ENCODE results near the gene E2F6.

The E2F6 gene, protein sequence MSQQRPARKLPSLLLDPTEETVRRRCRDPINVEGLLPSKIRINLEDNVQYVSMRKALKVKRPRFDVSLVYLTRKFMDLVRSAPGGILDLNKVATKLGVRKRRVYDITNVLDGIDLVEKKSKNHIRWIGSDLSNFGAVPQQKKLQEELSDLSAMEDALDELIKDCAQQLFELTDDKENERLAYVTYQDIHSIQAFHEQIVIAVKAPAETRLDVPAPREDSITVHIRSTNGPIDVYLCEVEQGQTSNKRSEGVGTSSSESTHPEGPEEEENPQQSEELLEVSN

DNA sequence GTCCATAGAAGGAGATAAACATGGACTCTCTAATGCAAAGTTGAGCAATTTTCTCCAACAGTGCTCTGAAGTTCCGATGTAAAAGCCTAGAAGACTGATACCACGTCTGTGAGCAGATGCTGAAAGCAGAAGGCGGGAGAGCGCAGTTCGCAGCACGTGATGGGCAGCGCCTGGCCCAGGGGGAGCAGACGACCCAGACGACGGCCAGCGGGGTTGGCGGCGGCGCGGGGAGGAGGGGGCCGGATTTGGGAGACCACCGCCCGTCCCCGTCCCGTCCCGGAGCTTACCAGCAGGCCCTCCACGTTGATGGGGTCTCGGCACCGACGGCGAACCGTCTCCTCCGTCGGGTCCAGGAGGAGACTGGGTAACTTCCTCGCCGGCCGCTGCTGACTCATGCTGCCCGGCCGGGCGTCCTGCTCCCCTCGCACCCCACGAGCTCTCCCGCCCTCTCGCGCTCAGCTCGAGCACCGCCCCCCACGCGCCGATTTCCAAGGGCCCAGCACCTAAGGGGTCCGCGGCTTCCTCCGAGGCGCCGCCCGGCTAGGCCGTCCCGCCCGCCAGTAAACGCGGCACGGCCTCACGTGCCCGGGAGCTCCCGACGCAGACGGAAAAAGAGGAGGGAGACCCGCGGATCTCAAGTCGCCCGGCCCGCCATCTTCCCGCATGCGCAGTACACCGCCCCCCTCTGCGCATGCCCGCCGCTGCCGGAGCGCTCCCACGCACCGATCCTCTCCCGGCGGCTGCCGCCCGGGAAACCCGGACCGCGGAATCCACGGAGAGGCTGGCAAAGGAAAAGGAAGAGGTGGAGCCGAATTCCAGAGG lies at the start of gene E2F6:
TSS of gene E2F6 (minus strand) at position 677 of the 822 bp plus-strand sequence. CDS start at position 395, 282 bp downstream.
- FAIRE-seq (peak; percentile 21), DNase-seq (ENCODE audit: insufficient read length, low spot score) (peak; percentile 62)

DNA sequence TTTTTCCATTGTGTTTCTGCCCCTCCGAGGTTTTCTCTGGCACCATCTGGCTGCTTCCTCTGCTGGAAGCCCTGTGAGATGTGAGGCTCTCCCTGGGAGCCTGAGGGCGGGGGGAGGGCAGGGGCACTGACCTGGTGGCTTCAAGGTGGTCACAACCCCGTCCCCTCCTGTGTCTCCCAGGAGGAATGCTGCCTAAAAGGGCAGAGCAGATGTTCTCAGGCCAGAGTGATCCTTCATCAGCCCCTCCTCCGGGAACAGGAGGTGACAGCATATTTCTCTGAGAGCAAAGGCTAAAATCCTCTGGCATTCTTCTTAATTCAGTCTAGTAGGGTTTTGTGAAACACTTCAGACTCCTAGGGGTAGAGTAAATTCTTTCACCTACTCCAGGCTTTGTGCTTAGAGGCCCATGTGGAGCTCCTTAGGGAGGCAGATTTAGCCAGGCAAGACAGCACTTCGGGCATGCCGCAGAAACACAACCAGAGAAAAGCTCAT lies 49.6 kb upstream of the E2F6 start:
- FAIRE-seq (no peak), DNase-seq (ENCODE audit: insufficient read length, low spot score) (no peak)

DNA sequence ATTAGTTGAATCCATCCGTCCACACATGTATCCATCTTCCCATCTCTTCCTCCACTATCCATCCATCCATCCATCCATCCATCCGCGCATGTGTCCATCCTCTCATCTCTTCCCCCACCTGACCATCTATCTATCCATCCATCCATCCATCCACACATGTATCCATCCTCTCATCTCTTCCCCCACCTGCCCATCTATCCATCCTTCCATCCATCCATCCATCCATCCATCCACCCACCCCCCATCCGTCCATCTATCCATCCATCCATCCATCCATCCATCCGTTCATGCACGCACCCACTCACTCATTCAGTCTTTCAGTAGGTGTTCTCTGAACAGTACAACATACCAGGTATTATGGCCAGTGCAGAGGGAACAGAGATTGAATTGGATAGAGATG lies 48.9 kb upstream of the E2F6 start:
- FAIRE-seq (no peak), DNase-seq (ENCODE audit: insufficient read length, low spot score) (no peak)

DNA sequence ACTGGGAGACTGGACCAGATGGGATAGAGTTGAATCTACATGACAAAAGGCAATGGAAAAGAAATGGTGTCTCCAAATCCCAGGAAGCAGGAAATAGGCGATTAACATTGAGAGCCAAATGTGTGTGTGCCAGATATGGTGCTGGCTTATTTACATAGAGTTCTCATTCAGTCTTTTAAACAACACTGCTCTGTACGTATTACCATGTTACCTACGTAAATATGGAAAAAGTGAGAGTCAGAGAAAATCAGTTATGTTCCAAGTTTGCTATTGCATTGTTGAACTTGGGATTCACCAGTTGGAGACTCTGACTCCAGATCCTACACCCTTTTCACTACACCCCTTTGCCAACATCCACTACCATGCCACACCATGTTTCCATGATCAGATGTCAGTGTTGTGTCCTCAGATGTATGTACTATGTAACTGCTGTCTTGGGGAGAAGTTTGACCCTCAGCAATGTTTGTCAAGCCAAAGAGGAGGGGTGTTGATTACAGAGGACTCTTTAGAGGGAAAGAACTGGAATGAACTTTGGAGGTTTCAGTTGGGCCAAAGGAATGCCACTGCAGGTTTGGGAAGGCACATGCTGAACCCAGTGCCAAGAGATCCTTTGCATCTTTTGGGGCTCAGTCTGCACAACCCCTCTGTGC lies 48.2 kb upstream of the E2F6 start:
- DNase-seq (ENCODE audit: insufficient read length, low spot score) (no peak), FAIRE-seq (no peak)

DNA sequence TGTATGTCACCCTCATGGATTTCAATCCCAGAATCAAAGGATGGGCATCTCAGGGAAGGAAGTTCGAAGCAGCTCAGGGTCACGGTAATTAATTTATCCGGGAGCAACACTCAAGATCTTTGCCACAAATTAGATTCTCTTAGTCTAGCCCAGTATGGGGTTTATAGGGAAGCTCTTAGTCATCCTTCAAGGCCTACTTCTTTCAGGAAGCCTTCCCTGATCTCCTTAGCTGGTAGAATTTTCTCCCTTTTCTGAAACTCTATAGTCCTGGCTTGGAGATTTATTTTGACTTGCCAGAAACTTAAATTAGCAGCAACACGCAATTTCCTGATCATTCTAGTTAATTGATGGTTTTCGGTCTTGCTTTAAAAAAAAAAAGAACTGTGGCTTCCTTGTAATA lies 47.4 kb upstream of the E2F6 start:
- no peak for DNase-seq (ENCODE audit: insufficient read length, low spot score)
- FAIRE-seq, result no peak

DNA sequence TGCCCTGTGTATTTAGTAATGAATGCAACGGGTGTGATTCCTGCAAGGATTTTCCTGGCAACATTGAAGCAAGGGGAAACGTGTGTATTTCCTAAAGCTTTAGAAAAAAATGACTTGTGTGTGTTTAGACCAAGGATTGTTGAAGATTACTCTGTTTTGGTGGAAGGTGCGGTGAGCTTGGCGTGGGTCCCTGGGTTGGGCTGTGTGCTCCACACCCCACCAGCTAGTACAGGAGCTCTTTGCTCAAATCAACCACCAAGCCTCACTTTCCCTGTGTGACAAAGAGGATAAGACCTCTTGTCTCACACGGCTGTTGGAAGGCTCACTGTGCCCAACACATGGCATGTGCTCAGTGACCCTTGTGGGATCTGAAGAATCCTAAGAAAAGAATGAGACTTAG lies 46.5 kb upstream of the E2F6 start:
- no peak for DNase-seq (ENCODE audit: insufficient read length, low spot score)
- FAIRE-seq, result no peak

DNA sequence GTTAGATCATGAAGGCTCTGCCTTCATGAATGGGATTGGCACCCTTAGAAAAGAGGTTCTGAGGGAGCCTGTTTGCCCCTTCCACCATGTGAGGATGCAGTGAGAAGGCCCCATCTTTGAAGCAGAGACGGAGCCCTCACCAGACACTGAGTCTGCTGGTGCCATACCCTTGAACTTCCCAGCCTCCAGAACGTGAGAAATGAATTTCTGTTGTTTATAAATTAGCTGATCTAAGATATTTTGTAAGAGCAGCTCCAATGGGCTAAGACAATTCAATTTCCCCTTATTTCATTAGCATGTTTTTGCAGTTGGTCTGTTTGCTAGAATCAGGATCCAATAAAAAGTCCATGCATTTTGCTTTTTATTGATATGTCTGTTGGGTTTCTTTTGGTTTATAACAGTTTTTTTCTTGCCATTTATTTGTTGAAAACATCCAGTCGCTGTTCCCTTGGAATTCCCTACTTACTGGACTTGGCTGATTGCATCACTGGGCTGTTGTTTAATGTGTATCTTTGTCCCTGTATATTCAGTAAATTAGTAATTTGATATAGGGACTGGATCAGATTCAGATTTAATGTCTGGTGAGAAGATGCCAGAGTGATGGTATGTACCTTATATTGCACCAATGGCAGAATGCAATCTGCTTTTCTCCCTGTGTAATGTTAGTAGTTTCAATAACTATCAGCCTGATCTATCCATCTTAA lies 43.8 kb upstream of the E2F6 start:
- DNase-seq (ENCODE audit: insufficient read length, low spot score), result no peak
- FAIRE-seq, result no peak

DNA sequence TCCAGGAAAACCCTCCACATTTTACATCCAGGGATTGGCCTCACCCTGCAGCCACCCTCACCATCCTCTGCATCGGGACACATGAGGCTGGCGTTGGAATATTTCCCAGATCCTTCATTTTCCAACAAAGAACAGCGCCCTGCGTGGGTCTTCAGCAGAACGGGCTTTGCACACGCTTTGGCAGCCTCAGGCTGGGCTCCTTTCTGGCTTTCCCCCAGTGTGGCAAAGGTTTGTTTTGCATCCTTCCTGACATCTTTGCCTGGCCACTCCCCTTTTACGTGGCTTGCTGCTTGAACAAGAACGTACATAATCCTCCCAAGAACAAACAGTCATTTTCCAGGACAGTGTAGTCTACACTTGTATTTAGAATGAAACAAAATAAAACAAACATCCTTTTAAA lies 42.3 kb upstream of the E2F6 start:
- FAIRE-seq (no peak), DNase-seq (ENCODE audit: insufficient read length, low spot score) (no peak)

DNA sequence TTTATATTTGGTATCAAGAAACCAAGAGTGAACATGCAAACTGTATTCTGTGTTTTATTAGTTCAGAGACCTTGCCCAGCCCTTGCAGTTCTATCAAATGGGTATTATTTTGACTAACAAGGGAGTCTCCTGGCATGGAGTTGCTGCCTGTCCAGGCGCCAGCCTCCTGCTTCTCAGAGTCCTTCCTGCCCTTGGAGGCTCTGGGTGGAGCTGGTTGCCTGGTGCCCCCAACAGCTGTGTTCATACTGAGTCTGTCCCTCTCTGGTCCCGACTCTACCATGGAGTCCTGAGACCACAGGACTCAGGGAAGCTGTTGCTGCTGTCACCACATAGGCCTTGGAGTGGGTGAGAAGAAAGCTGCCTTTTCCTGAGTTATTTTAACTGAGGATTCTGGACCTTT lies 41.6 kb upstream of the E2F6 start:
- DNase-seq (ENCODE audit: insufficient read length, low spot score), result no peak
- no peak for FAIRE-seq

DNA sequence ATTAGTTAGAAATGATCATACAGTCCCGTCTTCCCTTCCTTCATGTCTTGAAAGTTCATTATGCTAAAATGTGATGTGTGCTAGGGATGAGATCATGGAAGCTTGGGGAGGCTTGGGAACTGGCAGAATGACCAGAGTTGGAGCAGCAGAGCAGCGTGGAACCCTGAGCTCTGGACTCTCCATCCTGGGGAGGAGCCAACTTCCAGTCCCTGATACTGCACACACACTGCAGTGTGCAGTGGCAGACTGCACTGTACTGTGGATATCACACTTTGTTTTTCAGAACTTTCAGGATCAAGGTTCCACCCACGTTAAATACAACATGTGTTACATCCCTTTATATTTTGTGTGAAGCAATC lies 40.6 kb upstream of the E2F6 start:
- DNase-seq (ENCODE audit: insufficient read length, low spot score) (no peak), FAIRE-seq (no peak)

DNA sequence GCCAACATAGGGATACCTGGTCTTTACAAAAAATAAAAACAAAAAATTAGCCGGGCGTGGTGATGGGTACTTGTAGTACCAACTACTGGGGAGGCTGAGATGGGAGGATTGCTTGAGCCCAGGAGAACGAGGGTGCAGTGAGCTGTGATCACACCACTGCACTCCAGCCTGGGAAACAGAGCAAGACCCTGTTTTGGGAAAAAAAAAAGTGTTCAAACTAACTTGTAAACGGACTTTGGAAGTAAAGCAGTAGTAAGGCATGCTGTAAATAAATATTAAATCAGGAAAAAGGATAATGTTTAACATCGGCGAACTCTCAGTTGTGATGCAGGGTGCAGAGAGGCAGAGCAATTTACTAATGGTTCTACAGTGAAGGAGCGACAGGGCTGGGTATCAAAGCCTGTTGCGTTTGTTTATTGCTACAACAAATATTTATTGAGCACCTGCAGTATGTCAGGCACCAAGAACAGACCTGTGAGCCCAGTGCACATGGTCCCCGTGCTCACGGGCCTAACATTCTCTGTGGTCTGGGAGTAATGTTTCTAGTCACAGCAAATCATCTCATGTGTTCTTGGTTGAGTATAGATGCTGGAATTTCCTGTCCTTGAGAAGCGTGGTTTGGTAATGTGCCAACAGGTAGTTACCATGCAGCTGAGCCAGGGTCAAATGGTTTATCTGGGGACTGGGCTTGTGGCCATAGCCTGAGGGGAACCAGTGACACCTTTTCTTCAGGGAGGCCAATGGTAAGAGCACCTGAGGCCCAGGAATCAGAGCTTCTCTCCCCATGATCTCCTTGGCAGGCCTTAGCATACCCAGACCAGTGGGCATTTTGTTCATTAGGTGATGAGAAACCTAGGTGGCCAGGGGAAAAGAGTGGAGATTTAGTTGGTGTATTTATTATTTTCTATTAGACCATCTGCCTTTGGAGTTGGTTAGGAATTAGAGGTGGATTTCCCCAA lies 40.0 kb upstream of the E2F6 start:
- no peak for DNase-seq (ENCODE audit: insufficient read length, low spot score)
- FAIRE-seq, result no peak

DNA sequence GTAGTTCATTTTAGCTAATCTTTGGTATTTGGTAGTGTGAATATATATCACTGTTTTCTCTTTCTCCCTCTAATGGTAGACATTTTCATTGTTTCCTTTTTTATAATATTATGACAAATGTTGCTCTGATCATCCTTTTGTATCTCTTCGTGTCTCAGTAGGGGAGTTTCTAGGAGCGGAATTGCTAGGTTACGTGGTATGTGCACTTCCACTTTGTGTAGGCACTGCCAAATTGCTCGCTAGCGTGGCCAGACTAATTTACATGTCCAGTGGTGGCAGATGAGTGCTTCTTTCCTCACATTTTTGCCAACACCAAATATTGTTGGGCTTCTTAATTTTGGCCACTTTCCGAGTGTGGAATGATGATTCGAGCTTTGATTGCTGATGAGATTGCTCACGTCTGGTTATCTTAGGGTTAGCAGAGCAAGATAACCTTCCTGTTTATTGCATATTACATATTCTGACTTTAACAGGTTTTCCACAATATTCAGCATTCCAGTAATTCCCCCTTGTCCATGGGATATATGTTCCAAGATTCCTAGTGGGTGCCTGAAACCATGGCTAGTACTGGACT lies 37.5 kb upstream of the E2F6 start:
- DNase-seq (ENCODE audit: insufficient read length, low spot score) (no peak), FAIRE-seq (no peak)

DNA sequence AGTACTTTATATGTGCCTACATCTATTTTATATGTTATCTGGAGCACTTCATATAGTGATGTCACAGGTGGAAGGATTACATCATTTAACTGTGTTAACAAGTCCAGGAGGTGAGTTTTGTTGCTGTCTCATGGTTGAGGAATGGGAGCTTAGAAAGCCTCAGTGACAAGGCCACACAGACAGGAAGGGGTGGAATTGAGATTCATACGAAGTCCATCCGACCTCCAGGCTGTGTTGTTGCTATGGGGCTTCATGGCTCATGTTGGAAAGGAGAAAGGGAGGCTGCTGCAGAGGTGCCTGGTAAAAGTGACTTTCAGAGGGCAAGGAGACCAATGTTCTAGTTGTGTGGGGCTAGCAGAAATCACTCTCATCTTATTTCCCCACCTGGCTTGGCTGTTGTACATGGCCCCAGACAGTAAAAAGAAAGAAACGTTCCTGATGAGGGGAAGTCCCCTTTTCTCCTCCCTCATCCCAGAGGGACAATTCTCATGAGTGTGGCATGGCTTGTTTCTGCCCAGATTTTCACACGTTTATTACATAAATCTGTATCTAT lies 36.9 kb upstream of the E2F6 start:
- DNase-seq (ENCODE audit: insufficient read length, low spot score), result no peak
- FAIRE-seq, result no peak

DNA sequence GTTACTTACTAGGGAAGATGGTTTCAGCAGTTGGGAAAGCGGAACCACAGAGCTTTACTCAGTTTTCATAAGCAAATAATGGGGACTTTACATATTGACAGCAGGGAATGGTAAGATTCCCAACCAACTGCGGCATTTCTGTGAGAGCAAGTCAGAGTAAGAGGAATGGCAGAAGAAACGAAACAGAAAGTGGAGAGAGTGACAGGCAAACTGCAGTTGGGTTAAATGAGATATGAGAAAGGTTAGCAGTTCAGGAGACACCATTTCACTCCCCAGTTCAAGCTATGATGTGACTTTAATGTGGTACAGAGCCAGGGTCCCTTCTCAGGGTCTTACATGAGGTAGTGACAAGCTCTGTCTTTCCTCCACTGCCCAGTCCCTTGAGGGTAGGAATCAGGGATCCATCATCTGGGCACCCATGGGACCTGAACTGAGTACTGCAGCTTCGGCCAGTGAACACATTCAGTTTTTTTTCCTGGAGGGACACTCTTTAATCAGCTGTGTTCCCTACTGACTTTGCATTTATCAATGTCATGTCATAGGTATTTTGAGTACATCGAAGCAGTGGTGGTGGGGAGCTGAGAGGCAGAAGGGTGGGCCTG lies 34.8 kb upstream of the E2F6 start:
- DNase-seq (ENCODE audit: insufficient read length, low spot score) (no peak), FAIRE-seq (peak; percentile 52)

DNA sequence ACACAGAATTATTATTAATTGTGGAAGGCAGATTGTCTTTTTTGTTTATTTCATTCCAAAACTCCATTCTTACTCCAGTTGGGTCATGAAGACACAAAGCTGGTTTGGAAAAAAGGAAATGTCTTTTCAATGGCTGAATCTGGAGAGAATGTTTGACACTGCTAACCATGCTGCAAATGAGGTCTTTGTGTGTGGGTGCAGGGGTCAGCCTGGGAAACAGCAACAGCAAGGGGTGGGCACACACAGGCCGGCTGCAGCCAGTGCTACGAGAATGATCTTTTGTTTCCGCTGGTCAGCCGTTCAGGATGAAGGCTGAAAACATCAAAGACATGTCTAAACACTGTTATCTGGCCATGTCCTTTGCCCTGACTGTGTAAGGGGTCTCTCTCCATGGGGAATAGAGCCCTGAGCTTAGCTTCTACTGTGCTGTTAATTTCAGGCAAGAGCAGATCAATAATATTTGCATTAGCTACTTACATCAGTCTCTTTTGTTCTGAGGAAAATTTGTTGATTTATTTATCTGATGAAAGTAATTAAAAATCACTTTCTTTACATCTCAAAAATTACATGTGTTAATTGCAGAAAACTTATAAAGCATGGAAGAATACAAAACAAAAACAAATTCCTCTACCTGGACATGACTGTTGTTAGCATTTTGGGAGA lies 33.3 kb upstream of the E2F6 start:
- no peak for FAIRE-seq
- no peak for DNase-seq (ENCODE audit: insufficient read length, low spot score)

DNA sequence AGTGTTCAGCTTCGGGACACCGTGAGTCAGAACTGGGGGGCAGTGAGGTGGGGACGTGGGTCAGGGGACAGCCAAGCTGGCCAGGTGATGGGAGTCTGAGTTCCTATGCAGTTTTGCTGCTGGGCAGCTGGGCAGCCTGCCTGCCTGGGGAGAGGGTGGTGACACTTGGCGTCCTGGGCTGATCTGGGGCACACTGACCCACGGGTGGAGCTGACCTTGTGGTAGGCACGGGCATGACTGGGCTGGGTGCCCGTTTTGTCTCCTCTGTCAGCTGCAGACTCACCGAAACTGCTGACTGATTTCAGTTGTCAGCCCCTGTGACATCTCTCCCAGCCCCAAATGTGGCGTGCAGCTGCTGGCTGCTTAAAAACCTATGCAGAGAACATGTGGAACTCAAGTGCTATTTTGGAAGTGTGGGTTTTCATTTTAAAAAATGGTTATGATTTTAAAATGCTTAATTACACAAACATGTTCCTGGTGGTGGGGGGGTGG lies 32.6 kb upstream of the E2F6 start:
- peak; percentile 70 for FAIRE-seq
- no peak for DNase-seq (ENCODE audit: insufficient read length, low spot score)

DNA sequence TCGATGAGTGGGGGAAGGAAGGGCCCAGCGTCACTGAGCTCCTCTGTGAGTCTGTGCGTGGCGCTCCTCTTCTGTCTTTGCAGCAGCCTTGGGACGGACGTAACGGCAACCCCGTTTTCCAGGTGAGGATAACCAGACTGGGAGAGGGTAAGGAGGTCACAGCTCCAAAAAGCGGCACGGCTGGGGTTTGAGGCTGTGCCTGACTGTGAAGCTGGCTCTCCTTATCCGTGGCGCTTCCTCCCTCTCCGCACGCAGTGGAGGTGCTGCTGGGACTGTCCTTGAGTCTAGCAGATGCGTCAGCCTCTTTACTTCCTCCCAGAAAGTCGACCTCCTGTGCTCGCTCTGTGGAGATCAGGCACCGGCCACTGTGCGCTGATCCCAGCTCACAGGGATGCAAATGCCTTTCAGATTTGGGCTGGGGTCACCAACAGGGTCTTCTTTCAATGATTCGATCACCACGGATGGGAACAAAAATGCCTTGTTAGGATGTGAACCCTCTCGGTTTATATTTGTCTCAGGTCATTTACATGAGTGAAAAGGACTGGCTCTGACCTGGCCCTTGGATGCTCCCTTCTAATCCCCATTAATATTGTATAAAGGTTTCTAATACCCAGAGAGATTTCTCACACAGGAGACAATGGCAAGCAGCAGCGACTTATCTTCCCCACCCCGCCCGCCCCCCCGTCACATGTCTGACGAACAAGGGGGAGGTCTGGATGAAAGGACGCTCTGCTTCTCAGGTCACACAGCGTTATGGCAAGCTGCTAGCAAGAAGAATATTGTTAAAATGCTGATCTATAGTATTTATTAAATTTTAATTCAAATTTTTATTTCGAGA lies 30.1 kb upstream of the E2F6 start:
- FAIRE-seq, result no peak
- no peak for DNase-seq (ENCODE audit: insufficient read length, low spot score)
